Fibroblast of the conjunctiva (primary cell): ENCODE results near the gene SLC27A1.
"Not testable (repeated sequence)": the region's sequence is repeated elsewhere in the genome, so short reads cannot be mapped to it uniquely, and the experiment has no call there.

Experiments
- DNase-seq: peaks from one replicate; pipeline ENCODE4 v3.0.0-alpha.2; 2010; ENCODE audit warnings: low read depth

The SLC27A1 gene

GRCh38 chr19:17539238-17540117, 69.2 kb downstream of the SLC27A1 start:
- peak; percentile 93 for DNase-seq

GRCh38 chr19:17540174-17540573, 69.8 kb downstream of the SLC27A1 start:
- no peak for DNase-seq

- DNase-seq: no peak
Measured at GRCh38 chr19:17541184-17541759, 70.9 kb downstream of the SLC27A1 start.

- DNase-seq: no peak
Measured at GRCh38 chr19:17542042-17542441, 71.7 kb downstream of the SLC27A1 start.

- no peak for DNase-seq
Measured at GRCh38 chr19:17542793-17543582, 72.7 kb downstream of the SLC27A1 start.

- DNase-seq: no peak
Measured at GRCh38 chr19:17543986-17544385, 73.7 kb downstream of the SLC27A1 start.

- no peak for DNase-seq
Measured at GRCh38 chr19:17544418-17544817, 74.1 kb downstream of the SLC27A1 start.

GRCh38 chr19:17548145-17548544, 77.8 kb downstream of the SLC27A1 start:
- no peak for DNase-seq

- no peak for DNase-seq
Measured at GRCh38 chr19:17549085-17549740, 78.9 kb downstream of the SLC27A1 start.

GRCh38 chr19:17550076-17550667, 79.8 kb downstream of the SLC27A1 start:
- no peak for DNase-seq

- not testable (repeated sequence) for DNase-seq
Measured at GRCh38 chr19:17552735-17553134, 82.4 kb downstream of the SLC27A1 start.

GRCh38 chr19:17553256-17553655, 82.9 kb downstream of the SLC27A1 start:
- peak; percentile 90 for DNase-seq

GRCh38 chr19:17554968-17555479, 84.7 kb downstream of the SLC27A1 start:
- DNase-seq: no peak

- DNase-seq: peak; percentile 93
Measured at GRCh38 chr19:17555480-17555928, 85.2 kb downstream of the SLC27A1 start, which contains the start of gene COLGALT1. Gene COLGALT1 (plus strand): TSS chr19:17555649. CDS start chr19:17555714, 65 bp downstream.
